ENCODE measurements around the gene C19orf44.

C19orf44 gene

GRCh38 chr19:16527334-16527935, 31.2 kb downstream of the C19orf44 start:
- no peak for TF ChIP-seq CTCF (IDR thresholded peaks at IDR 0.05; ENCODE audit: extremely low read depth, missing control alignments)
- no peak for DNase-seq (ENCODE audit: low spot score)

GRCh38 chr19:16527971-16528521, 31.9 kb downstream of the C19orf44 start:
- DNase-seq (ENCODE audit: low spot score), result peak; percentile 69
- peak; percentile 37 for TF ChIP-seq CTCF (IDR thresholded peaks at IDR 0.05; ENCODE audit: extremely low read depth, missing control alignments)

- DNase-seq (ENCODE audit: low spot score), result no peak
- TF ChIP-seq CTCF (IDR thresholded peaks at IDR 0.05; ENCODE audit: extremely low read depth, missing control alignments), result no peak
Measured at GRCh38 chr19:16529466-16530144, 33.4 kb downstream of the C19orf44 start.

GRCh38 chr19:16530540-16531379, 34.6 kb downstream of the C19orf44 start:
- no peak for DNase-seq (ENCODE audit: low spot score)
- no peak for TF ChIP-seq CTCF (IDR thresholded peaks at IDR 0.05; ENCODE audit: extremely low read depth, missing control alignments)

GRCh38 chr19:16531380-16531669, 35.1 kb downstream of the C19orf44 start:
- no peak for TF ChIP-seq CTCF (IDR thresholded peaks at IDR 0.05; ENCODE audit: extremely low read depth, missing control alignments)
- no peak for DNase-seq (ENCODE audit: low spot score)

GRCh38 chr19:16532440-16533234, 36.4 kb downstream of the C19orf44 start:
- TF ChIP-seq CTCF (IDR thresholded peaks at IDR 0.05; ENCODE audit: extremely low read depth, missing control alignments), result no peak
- no peak for DNase-seq (ENCODE audit: low spot score)
